K562 (cell line): ENCODE data around the gene DAB2. TPM values are rescaled to one million over a fixed set of nuclear protein-coding genes. Genes with fewer than 3 reads are reported as not detected.

ENCODE experiments used
- BRD9 ChIP-seq: fragments of 450-650 bp; IDR thresholded peaks from 2 replicates; pipeline ENCODE4 v1.6.1; 2018; ENCODE audit warnings: low read depth; ENCODE audit not compliant: partially characterized antibody
- E2F3 ChIP-seq: fragments of 250-450 bp; sonication (Bioruptor Pico); IDR thresholded peaks from 2 replicates; pipeline ENCODE4 v1.4.0; 2020; ENCODE audit warnings: mild to moderate bottlenecking
- ELF2 ChIP-seq: fragments of 250-450 bp; sonication (Bioruptor Pico); IDR thresholded peaks from 2 replicates; pipeline ENCODE4 v1.5.0; 2021; ENCODE audit warnings: mild to moderate bottlenecking
- HDAC6 ChIP-seq: IDR thresholded peaks from 2 replicates; pipeline ENCODE4 v1.6.1; 2012; ENCODE audit warnings: low read depth, mild to moderate bottlenecking, control low read depth, inconsistent platforms, low read length, moderate library complexity
- HNRNPLL ChIP-seq: fragments of 200-400 bp; formaldehyde crosslinking; IDR thresholded peaks from 2 replicates; pipeline ENCODE4 v1.6.1; 2017; ENCODE audit warnings: low read length, low read depth, mild to moderate bottlenecking; ENCODE audit not compliant: poor library complexity, severe bottlenecking
- KDM1A ChIP-seq, 2 experiments: fragments of 450-650 bp; IDR thresholded peaks; 2 replicates each; pipeline ENCODE4 v1.6.1; 2016; ENCODE audit warnings: mild to moderate bottlenecking in 2 of 2
- LCOR ChIP-seq: sonication (generic); formaldehyde crosslinking; IDR thresholded peaks from 2 replicates; pipeline ENCODE4 v1.8.0; 2022; ENCODE audit warnings: mild to moderate bottlenecking, missing genetic modification reagents
- MAFK ChIP-seq: IDR thresholded peaks from 2 replicates; pipeline ENCODE4 v1.6.1; 2011; ENCODE audit warnings: low read length, improper control_type of control experiment
- MIER1 ChIP-seq: fragments of 450-650 bp; IDR thresholded peaks from 2 replicates; pipeline ENCODE4 v1.6.1; 2016; ENCODE audit warnings: antibody characterized with exemption, mild to moderate bottlenecking, low read depth
- MYC ChIP-seq, 2 experiments: fragments of 250-450 bp in 1 of 2; sonication (Bioruptor Pico) in 1 of 2; IDR thresholded peaks; 2 replicates each; pipeline versions ENCODE4 v1.5.1 to v1.6.1; 2012 to 2021; ENCODE audit warnings: low read depth in 2 of 2, borderline replicate concordance in 1 of 2, improper control_type of control experiment in 1 of 2, low read length in 1 of 2, mild to moderate bottlenecking in 1 of 2, moderate library complexity in 1 of 2
- NFE2 ChIP-seq: IDR thresholded peaks from 2 replicates; pipeline ENCODE4 v1.6.1; 2014; ENCODE audit warnings: antibody characterized with exemption, low read depth
- PHB2 ChIP-seq: fragments of 450-650 bp; IDR thresholded peaks from 2 replicates; pipeline ENCODE4 v1.6.1; 2017; ENCODE audit warnings: low read depth
- ZBTB2 ChIP-seq: fragments of 450-650 bp; IDR thresholded peaks from 2 replicates; pipeline ENCODE4 v1.6.1; 2016; ENCODE audit warnings: antibody characterized with exemption
- ZBTB49 ChIP-seq: sonication (generic); formaldehyde crosslinking; IDR thresholded peaks from 2 replicates; pipeline ENCODE4 v1.8.0; 2022; ENCODE audit warnings: missing genetic modification reagents, mild to moderate bottlenecking, borderline replicate concordance
- ZNF12 ChIP-seq: sonication (generic); formaldehyde crosslinking; IDR thresholded peaks from 2 replicates; pipeline ENCODE4 v1.4.0; 2020; ENCODE audit warnings: mild to moderate bottlenecking, missing genetic modification reagents
- ZNF224 ChIP-seq: sonication (generic); formaldehyde crosslinking; IDR thresholded peaks from 2 replicates; pipeline ENCODE4 v1.8.0; 2022; ENCODE audit warnings: mild to moderate bottlenecking, missing genetic modification reagents
- ZNF311 ChIP-seq: fragments of 250-450 bp; sonication (Bioruptor Pico); IDR thresholded peaks from 2 replicates; pipeline ENCODE4 v1.4.0; 2020; ENCODE audit warnings: mild to moderate bottlenecking, moderate library complexity
- ZNF655 ChIP-seq: fragments of 250-450 bp; sonication (Bioruptor Pico); IDR thresholded peaks from 2 replicates; pipeline ENCODE4 v1.5.0; 2021
- ZNF699 ChIP-seq: fragments of 250-450 bp; sonication (Bioruptor Pico); IDR thresholded peaks from 2 replicates; pipeline ENCODE4 v1.8.0; 2021; ENCODE audit warnings: mild to moderate bottlenecking, moderate library complexity; ENCODE audit not compliant: insufficient replicate concordance
- ZSCAN29 ChIP-seq: fragments of 450-650 bp; IDR thresholded peaks from 2 replicates; pipeline ENCODE4 v1.6.1; 2017
- polyA plus RNA-seq, 8 experiments: library from polyadenylated mRNA; depleted of rRNA in 4 of 8; stranded (reverse) in 5 of 8; unstranded in 3 of 8; fragments of >200 nt; fragmentation: Nextera tagmentation in 2 of 8; fragmentation: Illumina TruSeq in 1 of 8; extraction: Ambion mirVana in 2 of 8; extraction: Trizol in 1 of 8; gene quantifications; 2 replicates each; pipeline versions ENCODE4 v1.2.1 to v1.2.3, GENCODE V29; 2011 to 2014; ENCODE audit warnings: inconsistent platforms in 1 of 8, missing spikeins in 1 of 8
- total RNA-seq, 7 experiments: library from RNA; depleted of rRNA in 6 of 7; stranded (reverse); fragments of >200 nt in 6 of 7; fragmentation: Illumina TruSeq in 2 of 7; extraction: Trizol in 2 of 7; gene quantifications; 2 replicates each; pipeline versions ENCODE4 v1.2.1 to v1.2.3, GENCODE V29; 2011 to 2021; ENCODE audit warnings: low replicate concordance in 1 of 7

DAB2 gene
- total and polyA plus RNA-seq, 9 of the 15 experiments (the other 6 are each of a cell fraction or from before 2014, with no cell fraction given), result 6.6 to 29.9 (median 24.1) TPM

GRCh38 chr5:39424736-39425637 is at the start of gene DAB2 (continued):
- peak; percentile 20 for TF ChIP-seq HNRNPLL
- peak; percentile 46; the same call in 1 of the 2 replicates for TF ChIP-seq ZBTB2
- TF ChIP-seq MYC (IDR thresholded peaks at IDR 0.05; ENCODE audit: low read depth, low read length), result peak; percentile 68
- TF ChIP-seq MYC (CRISPR knock-in tag; IDR thresholded peaks at IDR 0.05; ENCODE audit: borderline replicate concordance, low read depth), result no peak
- no peak for TF ChIP-seq HDAC6
- TF ChIP-seq ZSCAN29, result no peak
- TF ChIP-seq BRD9, result no peak
- 0 out of 2 replicates have a peak, but pooled peaks have one; percentile 9 for TF ChIP-seq MAFK
- no peak; the same call in none of the 2 replicates for TF ChIP-seq LCOR (CRISPR knock-in tag)
- no peak for TF ChIP-seq PHB2
- no peak for TF ChIP-seq ZNF655 (CRISPR knock-in tag)
- TF ChIP-seq E2F3 (CRISPR knock-in tag), result no peak
- no peak; the same call in 1 of the 2 replicates for TF ChIP-seq ZBTB49 (CRISPR knock-in tag)
- TF ChIP-seq ZNF311 (CRISPR knock-in tag), result no peak
- TF ChIP-seq MIER1, result no peak
- 0 out of 4 replicates have a peak, but pooled peaks of 1 of the 2 experiments have one; percentile 43 for TF ChIP-seq KDM1A (IDR thresholded peaks at IDR 0.05)
- no peak for TF ChIP-seq ZNF224
- no peak for TF ChIP-seq ZNF699 (CRISPR knock-in tag)
- TF ChIP-seq NFE2, result peak; percentile 10; the same call in 1 of the 2 replicates
- TF ChIP-seq ZNF12 (CRISPR knock-in tag), result peak; percentile 14; the same call in 1 of the 2 replicates
- peak; percentile 42; the same call in 1 of the 2 replicates for TF ChIP-seq ELF2
